Mucosa of stomach (tissue), 1 donor: ENCODE results near the gene VAPB.

ENCODE experiments used
- H3K27me3 ChIP-seq: one replicate; pipeline ENCODE4 v1.7.0; 2013; ENCODE audit warnings: mild to moderate bottlenecking, low read length; ENCODE audit not compliant: control insufficient read depth, insufficient read depth
- H3K36me3 ChIP-seq: one replicate; pipeline ENCODE4 v1.7.0; 2013; ENCODE audit warnings: low read length; ENCODE audit not compliant: control insufficient read depth, insufficient read depth
- H3K4me1 ChIP-seq: one replicate; pipeline ENCODE4 v1.7.0; 2013; ENCODE audit warnings: mild to moderate bottlenecking, low read length; ENCODE audit not compliant: control insufficient read depth, insufficient read depth
- H3K4me3 ChIP-seq: one replicate; pipeline ENCODE4 v1.7.0; 2013; ENCODE audit warnings: low read length
- H3K9ac ChIP-seq: one replicate; pipeline ENCODE4 v1.7.0; 2013; ENCODE audit warnings: mild to moderate bottlenecking, low read length, moderate library complexity
- H3K9me3 ChIP-seq: one replicate; pipeline ENCODE4 v1.7.0; 2013; ENCODE audit warnings: mild to moderate bottlenecking, low read length, moderate library complexity; ENCODE audit not compliant: control insufficient read depth
- donor health status: Pancreatic carcinoma.

Gene VAPB

GRCh38 chr20:58432186-58432954, 43.3 kb downstream of the VAPB start:
- Histone ChIP-seq H3K9ac (no peak overlapping the region), H3K9me3 (no peaks in the 10 kb centered on the region), H3K4me3 (no peak overlapping the region), H3K36me3 (no peaks in the 10 kb centered on the region), H3K27me3 (no peaks in the 10 kb centered on the region), H3K4me1 (peaks cover 14% of the 10 kb centered on the region)

- no peak overlapping the region for H3K4me3 ChIP-seq
- no peaks in the 10 kb centered on the region for H3K27me3 ChIP-seq
- H3K9ac ChIP-seq = no peak overlapping the region
- no peaks in the 10 kb centered on the region for H3K9me3 ChIP-seq
- peaks cover 14% of the 10 kb centered on the region for H3K4me1 ChIP-seq
- no peaks in the 10 kb centered on the region for H3K36me3 ChIP-seq
These were observed 44.1 kb downstream of the VAPB start for GRCh38 chr20:58433029-58433647.

DNA sequence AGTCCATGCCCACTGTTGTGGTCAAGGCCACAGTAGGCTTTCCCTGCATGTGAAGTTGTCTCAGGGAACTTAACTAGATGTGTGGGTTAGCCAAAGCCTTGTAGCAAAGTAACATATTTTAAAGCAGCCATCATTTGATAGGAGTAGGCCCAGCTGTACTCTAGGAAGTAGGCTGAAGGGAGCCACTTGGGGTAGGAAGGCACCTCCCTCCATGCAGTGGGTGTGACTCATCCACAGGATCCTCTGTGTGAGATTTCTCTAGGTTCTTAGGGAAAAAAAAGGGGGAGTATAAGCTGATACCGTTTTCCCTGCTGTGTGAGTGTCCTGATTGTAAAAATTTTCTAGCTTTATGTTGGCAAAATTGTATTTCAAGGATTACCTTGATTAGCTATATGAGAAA, 44.7 kb downstream of the VAPB start:
- Histone ChIP-seq H3K4me3 (no peak overlapping the region), H3K36me3 (no peaks in the 10 kb centered on the region), H3K9ac (no peak overlapping the region), H3K9me3 (no peaks in the 10 kb centered on the region), H3K4me1 (peaks cover 14% of the 10 kb centered on the region), H3K27me3 (no peaks in the 10 kb centered on the region)

DNA sequence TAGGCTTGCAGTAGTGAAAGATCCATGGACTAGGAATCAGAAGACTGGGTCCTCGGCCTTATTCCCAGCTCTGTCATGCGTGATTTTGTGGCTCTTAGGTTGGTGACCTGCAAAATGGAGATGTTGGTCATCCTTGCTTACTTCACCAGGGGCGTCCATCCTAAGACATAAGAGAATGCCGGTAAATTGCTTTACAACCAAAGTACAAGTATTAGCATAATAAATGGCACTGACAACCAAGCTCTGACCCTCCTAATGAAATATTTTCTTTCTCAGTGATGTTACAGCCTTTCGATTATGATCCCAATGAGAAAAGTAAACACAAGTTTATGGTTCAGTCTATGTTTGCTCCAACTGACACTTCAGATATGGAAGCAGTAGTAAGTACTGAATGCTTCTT, 45.3 kb downstream of the VAPB start:
- H3K36me3 ChIP-seq = peaks cover under 1% of the 10 kb centered on the region
- no peaks in the 10 kb centered on the region for H3K27me3 ChIP-seq
- no peaks in the 10 kb centered on the region for H3K9me3 ChIP-seq
- H3K9ac ChIP-seq = no peak overlapping the region
- no peak overlapping the region for H3K4me3 ChIP-seq
- H3K4me1 ChIP-seq = peaks cover 14% of the 10 kb centered on the region

- no peak overlapping the region for H3K4me3 ChIP-seq
- H3K4me1 ChIP-seq = peaks cover 14% of the 10 kb centered on the region
- no peak overlapping the region for H3K9ac ChIP-seq
- H3K36me3 ChIP-seq = peaks cover 3% of the 10 kb centered on the region
- no peaks in the 10 kb centered on the region for H3K9me3 ChIP-seq
- no peaks in the 10 kb centered on the region for H3K27me3 ChIP-seq
These were observed 46.2 kb downstream of the VAPB start for GRCh38 chr20:58435237-58435636.

GRCh38 chr20:58436868-58437645, 48.0 kb downstream of the VAPB start:
- Histone ChIP-seq H3K4me1 (peaks cover 8% of the 10 kb centered on the region), H3K9ac (no peak overlapping the region), H3K4me3 (no peak overlapping the region), H3K27me3 (no peaks in the 10 kb centered on the region), H3K36me3 (peaks cover 6% of the 10 kb centered on the region), H3K9me3 (no peaks in the 10 kb centered on the region)

DNA sequence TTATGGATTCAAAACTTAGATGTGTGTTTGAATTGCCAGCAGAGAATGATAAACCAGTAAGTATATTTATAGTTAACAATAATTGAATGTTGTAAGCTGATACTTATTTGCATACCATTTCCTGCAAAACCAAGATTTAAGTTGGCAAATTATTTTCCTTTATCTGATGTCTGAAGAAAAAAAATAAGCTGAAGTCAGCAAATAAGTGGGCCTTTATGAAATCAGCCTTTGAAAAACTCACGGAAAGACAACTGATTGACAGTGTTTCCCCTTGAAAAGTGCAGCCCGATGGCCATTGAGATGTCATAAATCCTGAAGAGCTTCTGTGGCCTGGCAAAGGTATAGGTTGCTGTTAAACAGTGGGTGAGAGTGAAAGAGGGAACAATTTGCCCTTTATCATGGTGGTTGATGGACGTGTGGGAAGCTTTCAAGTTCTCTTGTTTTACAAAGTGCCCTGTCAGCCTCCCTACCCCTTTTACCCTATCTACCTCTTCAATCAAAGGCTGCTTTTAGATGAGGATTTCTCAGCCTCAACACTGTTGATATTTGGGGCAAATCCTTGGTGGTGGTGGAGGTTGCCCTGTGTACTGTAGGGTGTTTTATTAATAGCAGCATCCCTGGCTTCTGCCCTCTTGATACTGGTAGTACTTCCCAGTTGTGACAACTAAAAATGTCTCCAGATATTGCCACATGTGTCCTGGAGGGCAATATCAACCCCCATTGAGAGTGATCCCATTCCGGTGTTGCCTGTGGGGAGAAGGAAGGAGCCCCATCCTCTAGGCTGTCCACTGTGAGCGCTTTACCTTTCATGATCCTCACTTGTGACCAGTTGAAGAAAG, 50.2 kb downstream of the VAPB start:
- H3K9me3 ChIP-seq = no peaks in the 10 kb centered on the region
- no peak overlapping the region for H3K9ac ChIP-seq
- no peaks in the 10 kb centered on the region for H3K4me1 ChIP-seq
- peaks cover 8% of the 10 kb centered on the region for H3K36me3 ChIP-seq
- no peaks in the 10 kb centered on the region for H3K27me3 ChIP-seq
- H3K4me3 ChIP-seq = no peak overlapping the region

DNA sequence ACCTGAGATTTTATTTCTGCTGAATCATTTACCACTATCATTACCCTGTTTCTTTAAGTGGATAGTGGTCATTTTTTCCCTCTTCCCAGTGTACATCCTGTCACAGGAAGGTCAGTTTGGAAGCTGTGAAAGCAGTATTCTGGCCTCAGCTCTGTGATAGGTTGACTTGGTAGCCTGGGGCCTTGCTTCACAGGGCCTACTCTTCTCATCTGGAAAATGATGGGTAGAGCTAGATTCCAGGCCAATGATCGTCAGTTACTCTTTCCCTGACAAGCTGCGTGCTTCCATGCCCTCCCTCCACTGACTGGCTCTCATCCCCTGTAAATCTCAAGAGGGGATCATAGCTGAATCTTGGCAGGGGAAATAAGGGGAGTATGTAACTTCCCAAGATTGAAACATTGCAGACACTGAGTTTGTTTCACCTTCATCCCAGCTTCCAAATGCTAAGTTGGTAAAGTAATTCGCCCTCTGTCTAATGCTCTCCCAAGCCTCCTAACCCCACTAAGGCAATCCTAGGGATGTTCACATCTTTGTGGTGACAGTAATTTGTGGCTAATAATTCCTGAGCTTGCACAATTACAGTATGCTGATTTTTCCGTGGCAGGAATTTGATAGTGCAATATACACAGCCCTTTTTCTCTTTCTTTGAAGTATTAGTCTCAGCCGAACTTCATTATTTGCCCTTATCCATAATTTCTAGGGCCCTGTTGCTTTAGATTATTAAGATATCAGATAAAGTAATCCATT, 51.2 kb downstream of the VAPB start:
- Histone ChIP-seq H3K9ac (no peak overlapping the region), H3K36me3 (peaks cover 8% of the 10 kb centered on the region), H3K4me1 (no peaks in the 10 kb centered on the region), H3K9me3 (no peaks in the 10 kb centered on the region), H3K4me3 (no peak overlapping the region), H3K27me3 (no peaks in the 10 kb centered on the region)

- Histone ChIP-seq H3K27me3 (no peaks in the 10 kb centered on the region), H3K36me3 (peaks cover 8% of the 10 kb centered on the region), H3K4me3 (no peak overlapping the region), H3K9ac (no peak overlapping the region), H3K9me3 (no peaks in the 10 kb centered on the region), H3K4me1 (no peaks in the 10 kb centered on the region)
These were observed 52.7 kb downstream of the VAPB start for GRCh38 chr20:58441723-58442122.

DNA sequence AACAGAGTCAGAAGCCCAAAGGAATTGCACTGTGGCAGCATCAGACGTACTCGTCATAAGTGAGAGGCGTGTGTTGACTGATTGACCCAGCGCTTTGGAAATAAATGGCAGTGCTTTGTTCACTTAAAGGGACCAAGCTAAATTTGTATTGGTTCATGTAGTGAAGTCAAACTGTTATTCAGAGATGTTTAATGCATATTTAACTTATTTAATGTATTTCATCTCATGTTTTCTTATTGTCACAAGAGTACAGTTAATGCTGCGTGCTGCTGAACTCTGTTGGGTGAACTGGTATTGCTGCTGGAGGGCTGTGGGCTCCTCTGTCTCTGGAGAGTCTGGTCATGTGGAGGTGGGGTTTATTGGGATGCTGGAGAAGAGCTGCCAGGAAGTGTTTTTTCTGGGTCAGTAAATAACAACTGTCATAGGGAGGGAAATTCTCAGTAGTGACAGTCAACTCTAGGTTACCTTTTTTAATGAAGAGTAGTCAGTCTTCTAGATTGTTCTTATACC, 55.8 kb downstream of the VAPB start:
- Histone ChIP-seq H3K27me3 (no peaks in the 10 kb centered on the region), H3K4me1 (no peaks in the 10 kb centered on the region), H3K9ac (no peak overlapping the region), H3K4me3 (no peak overlapping the region), H3K9me3 (no peaks in the 10 kb centered on the region), H3K36me3 (peaks cover 4% of the 10 kb centered on the region)
